Measurements from ENCODE around the gene ZNF770.

ZNF770 gene

GRCh38 chr15:34988027-34988902 lies at the start of gene ZNF770:
Gene ZNF770, minus strand, starts transcription at chr15:34988287. Its CDS starts 4,853 bp downstream, at chr15:34983434.
- peak; percentile 62 for DNase-seq (ENCODE audit: low read depth)

- no peak for DNase-seq (ENCODE audit: low read depth)
These were observed 40.3 kb upstream of the ZNF770 start for GRCh38 chr15:35028235-35028984.

- DNase-seq (ENCODE audit: low read depth) = no peak
These were observed 35.7 kb upstream of the ZNF770 start for GRCh38 chr15:35023804-35024203.

GRCh38 chr15:35020974-35021373 lies 32.9 kb upstream of the ZNF770 start:
- DNase-seq (ENCODE audit: low read depth) = no peak

- DNase-seq (ENCODE audit: low read depth) = no peak
These were observed 31.6 kb upstream of the ZNF770 start for GRCh38 chr15:35019404-35020327.

GRCh38 chr15:35014241-35014640 lies 26.2 kb upstream of the ZNF770 start:
- no peak for DNase-seq (ENCODE audit: low read depth)

- DNase-seq (ENCODE audit: low read depth) = no peak
These were observed 25.3 kb upstream of the ZNF770 start for GRCh38 chr15:35013370-35013769.

GRCh38 chr15:35007397-35007796 lies 19.3 kb upstream of the ZNF770 start:
- no peak for DNase-seq (ENCODE audit: low read depth)

- no peak for DNase-seq (ENCODE audit: low read depth)
These were observed 17.8 kb upstream of the ZNF770 start for GRCh38 chr15:35005933-35006332.

- DNase-seq (ENCODE audit: low read depth) = no peak
These were observed 15.8 kb upstream of the ZNF770 start for GRCh38 chr15:35003928-35004327.

- DNase-seq (ENCODE audit: low read depth) = no peak
These were observed 12.4 kb upstream of the ZNF770 start for GRCh38 chr15:35000511-35000910.

- no peak for DNase-seq (ENCODE audit: low read depth)
These were observed 11.8 kb upstream of the ZNF770 start for GRCh38 chr15:34999906-35000305.

GRCh38 chr15:34994925-34995324 lies 6.8 kb upstream of the ZNF770 start:
- no peak for DNase-seq (ENCODE audit: low read depth)

GRCh38 chr15:34993877-34994276 lies 5.8 kb upstream of the ZNF770 start:
- no peak for DNase-seq (ENCODE audit: low read depth)

GRCh38 chr15:34993412-34993811 lies 5.3 kb upstream of the ZNF770 start:
- DNase-seq (ENCODE audit: low read depth) = no peak

- DNase-seq (ENCODE audit: low read depth) = no peak
These were observed 469 bp downstream of the ZNF770 start for GRCh38 chr15:34987609-34988026.

- DNase-seq (ENCODE audit: low read depth) = no peak
These were observed 1.2 kb downstream of the ZNF770 start for GRCh38 chr15:34986771-34987480.

- no peak for DNase-seq (ENCODE audit: low read depth)
These were observed 1.8 kb downstream of the ZNF770 start for GRCh38 chr15:34986326-34986725.

GRCh38 chr15:34984889-34985630 lies 3.0 kb downstream of the ZNF770 start:
- no peak for DNase-seq (ENCODE audit: low read depth)

GRCh38 chr15:34976743-34977142 lies 11.3 kb downstream of the ZNF770 start:
- no peak for DNase-seq (ENCODE audit: low read depth)

GRCh38 chr15:34976073-34976472 lies 12.0 kb downstream of the ZNF770 start:
- DNase-seq (ENCODE audit: low read depth) = no peak

All from stimulated activated CD8-positive, alpha-beta memory T cell treated with anti-CD3 and anti-CD28 coated beads, Interleukin-7, amount 100 ng/mL, for 24 hours (primary cell).